HG02759 (cell line): ENCODE data around the gene CCDC142.

Source experiments
- ATAC-seq: cut with Tn5 transposase; IDR thresholded peaks from one replicate; pipeline ENCODE4 v1.9.1; 2021; ENCODE audit warnings: mild to moderate bottlenecking, moderate library complexity; ENCODE audit not compliant: unreplicated experiment

The CCDC142 gene

DNA sequence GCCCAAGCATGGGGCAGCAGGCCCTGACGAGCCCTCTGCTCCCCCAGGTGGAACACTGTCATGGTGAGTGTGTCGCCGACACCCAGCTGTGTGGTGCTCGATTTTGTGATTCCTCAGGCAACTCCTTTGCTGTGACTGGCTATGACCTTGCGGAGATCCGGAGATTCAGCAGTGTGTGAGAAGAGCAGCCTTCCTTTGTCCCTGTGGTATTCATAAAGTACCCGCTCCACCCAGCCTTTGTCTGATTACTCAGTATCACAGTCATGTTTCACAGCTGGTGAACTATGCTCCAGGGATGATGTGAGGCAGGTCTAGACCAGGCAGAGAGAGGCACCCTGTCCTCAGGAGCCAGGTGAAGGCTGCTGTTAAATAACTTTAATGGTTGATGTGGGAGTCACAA lies 57.3 kb downstream of the CCDC142 start:
- ATAC-seq, result no peak

DNA sequence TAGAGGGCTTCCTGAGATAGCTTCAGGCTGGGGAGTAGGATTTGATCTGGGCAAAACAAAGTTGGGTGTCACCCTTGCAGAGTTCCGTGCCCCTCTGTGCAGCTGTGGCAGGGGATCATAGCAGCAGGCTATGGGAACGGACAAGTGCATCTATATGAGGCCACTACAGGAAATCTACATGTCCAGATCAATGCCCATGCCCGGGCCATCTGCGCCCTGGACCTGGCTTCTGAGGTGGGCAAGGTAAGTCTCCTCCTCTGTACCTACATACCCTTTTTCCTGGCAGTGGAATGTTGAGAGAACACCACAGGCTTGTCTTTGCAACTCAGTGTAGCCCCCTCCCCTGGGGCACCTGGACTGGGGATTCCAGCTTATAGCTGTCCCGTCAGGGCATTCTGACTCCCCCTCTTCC lies 57.8 kb downstream of the CCDC142 start:
- no peak for ATAC-seq

DNA sequence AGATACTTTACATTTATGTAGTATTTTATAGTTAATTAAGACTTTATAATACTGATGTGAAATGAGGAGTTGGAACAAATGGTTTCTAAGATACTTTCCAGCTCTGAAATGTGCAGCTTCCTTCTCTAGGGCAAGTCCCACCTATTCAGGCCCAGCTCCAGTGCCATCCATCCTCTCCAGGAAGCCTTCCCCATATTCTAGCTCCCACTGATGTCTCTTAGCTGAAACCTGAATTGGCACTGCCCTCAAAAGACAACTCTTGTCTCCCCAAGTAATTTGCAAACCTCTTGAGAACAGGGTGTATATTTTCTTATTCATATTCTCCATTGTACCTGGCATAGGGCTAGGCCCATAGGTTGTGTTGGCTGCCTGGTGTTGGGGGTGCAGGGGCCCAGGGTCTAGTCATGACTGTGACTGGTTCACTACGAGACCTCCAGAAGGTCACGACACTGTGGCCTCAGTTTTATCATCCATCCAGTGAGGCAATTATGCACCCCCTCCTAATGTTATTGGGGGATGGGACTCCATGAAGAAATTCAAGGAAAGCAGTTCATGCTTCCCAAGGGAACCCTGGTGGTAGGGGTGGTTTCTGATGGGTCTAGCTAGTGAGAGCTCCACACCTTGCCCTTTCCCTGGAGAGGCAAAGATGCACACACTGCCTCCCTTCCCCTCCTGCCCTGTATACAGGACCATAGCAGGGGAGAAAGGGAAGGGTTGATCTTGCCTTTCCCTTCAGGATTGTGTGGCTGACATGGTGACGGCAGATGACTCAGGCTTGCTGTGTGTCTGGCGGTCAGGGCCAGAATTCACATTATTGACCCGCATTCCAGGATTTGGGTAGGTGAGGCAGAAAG lies 58.4 kb downstream of the CCDC142 start:
- ATAC-seq, result no peak
